ENCODE data around the gene FUT3. TPM values are rescaled to one million over a fixed set of nuclear protein-coding genes. Genes with fewer than 3 reads are reported as not detected.

Gene FUT3
- total and polyA plus RNA-seq, 9 of the 15 experiments (the other 6 are each of a cell fraction or from before 2014, with no cell fraction given): 0.09 TPM; not detected in 8

DNA sequence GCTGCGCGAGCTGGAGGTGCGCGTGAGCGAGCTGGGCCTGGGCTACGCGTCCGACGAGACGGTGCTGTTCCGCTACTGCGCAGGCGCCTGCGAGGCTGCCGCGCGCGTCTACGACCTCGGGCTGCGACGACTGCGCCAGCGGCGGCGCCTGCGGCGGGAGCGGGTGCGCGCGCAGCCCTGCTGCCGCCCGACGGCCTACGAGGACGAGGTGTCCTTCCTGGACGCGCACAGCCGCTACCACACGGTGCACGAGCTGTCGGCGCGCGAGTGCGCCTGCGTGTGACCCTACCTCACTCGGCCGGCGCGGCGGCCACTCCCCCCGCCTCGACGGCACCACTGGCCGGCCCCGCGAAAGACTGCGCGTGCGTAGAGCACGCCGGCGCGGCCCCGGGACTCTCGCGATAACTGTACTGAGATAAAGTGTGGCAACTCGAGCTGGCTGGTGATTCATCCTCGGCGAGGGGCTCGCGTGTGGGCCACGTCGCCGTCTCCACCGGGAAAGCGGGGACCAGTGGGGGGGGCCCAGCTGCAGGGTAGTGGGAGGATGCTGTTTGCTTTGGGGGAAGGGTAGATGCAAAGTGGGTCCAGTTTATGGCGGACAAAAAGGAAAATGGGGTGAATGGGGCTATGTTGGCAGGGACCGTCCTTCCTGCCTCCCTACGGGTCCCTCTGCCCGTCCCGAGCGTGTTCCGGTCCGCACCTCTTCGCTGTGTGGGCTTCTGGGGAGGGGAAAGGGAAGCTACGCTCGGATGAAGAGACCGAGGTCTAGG is 23.2 kb downstream of the FUT3 start (continued):
- peak; percentile 99 for TF ChIP-seq POLR2B (IDR thresholded peaks at IDR 0.05; ENCODE audit: low read depth, partially characterized antibody)
- no peak for TF ChIP-seq ZFPM2 (CRISPR knock-in tag; IDR thresholded peaks at IDR 0.05)
- TF ChIP-seq, protein P1, sequence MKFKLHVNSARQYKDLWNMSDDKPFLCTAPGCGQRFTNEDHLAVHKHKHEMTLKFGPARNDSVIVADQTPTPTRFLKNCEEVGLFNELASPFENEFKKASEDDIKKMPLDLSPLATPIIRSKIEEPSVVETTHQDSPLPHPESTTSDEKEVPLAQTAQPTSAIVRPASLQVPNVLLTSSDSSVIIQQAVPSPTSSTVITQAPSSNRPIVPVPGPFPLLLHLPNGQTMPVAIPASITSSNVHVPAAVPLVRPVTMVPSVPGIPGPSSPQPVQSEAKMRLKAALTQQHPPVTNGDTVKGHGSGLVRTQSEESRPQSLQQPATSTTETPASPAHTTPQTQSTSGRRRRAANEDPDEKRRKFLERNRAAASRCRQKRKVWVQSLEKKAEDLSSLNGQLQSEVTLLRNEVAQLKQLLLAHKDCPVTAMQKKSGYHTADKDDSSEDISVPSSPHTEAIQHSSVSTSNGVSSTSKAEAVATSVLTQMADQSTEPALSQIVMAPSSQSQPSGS (CRISPR knock-in tag; IDR thresholded peaks at IDR 0.05): no peak
- no peak; a peak in 1 of 3 replicates for TF ChIP-seq CBX3 (IDR thresholded peaks at IDR 0.05; ENCODE audit: borderline replicate concordance in 1 of 2, low read length in 2 of 2)
- peak; percentile 79 for TF ChIP-seq CEBPG (CRISPR knock-in tag; IDR thresholded peaks at IDR 0.05)
- peak; percentile 50 to 72; a peak in 3 of 4 replicates for TF ChIP-seq CEBPG (tag; conservative IDR thresholded peaks at IDR 0.05 in 1 of 2, IDR thresholded peaks at IDR 0.05 in 1 of 2)
- no peak for TF ChIP-seq MCM7 (IDR thresholded peaks at IDR 0.05)
- peak; percentile 81 for TF ChIP-seq PCBP1 (IDR thresholded peaks at IDR 0.05; ENCODE audit: low read depth, low read length, poor library complexity, severe bottlenecking)
- no peak for TF ChIP-seq MTF1 (CRISPR knock-in tag; IDR thresholded peaks at IDR 0.05; ENCODE audit: borderline replicate concordance)
- TF ChIP-seq ZNF445 (CRISPR knock-in tag; IDR thresholded peaks at IDR 0.05; ENCODE audit: low read depth): 0 out of 2 replicates have a peak, but pooled peaks have one; percentile 56
- TF ChIP-seq RBM14 (IDR thresholded peaks at IDR 0.05; ENCODE audit: borderline replicate concordance, insufficient read depth, low read depth, low read length): no peak
- no peak for TF ChIP-seq HOXB6 (CRISPR knock-in tag; IDR thresholded peaks at IDR 0.05; ENCODE audit: borderline replicate concordance)
- TF ChIP-seq ZNF696 (CRISPR knock-in tag; conservative IDR thresholded peaks at IDR 0.05): no peak
- no peak for TF ChIP-seq PRMT5 (CRISPR knock-in tag; IDR thresholded peaks at IDR 0.05)
- TF ChIP-seq, protein P2, sequence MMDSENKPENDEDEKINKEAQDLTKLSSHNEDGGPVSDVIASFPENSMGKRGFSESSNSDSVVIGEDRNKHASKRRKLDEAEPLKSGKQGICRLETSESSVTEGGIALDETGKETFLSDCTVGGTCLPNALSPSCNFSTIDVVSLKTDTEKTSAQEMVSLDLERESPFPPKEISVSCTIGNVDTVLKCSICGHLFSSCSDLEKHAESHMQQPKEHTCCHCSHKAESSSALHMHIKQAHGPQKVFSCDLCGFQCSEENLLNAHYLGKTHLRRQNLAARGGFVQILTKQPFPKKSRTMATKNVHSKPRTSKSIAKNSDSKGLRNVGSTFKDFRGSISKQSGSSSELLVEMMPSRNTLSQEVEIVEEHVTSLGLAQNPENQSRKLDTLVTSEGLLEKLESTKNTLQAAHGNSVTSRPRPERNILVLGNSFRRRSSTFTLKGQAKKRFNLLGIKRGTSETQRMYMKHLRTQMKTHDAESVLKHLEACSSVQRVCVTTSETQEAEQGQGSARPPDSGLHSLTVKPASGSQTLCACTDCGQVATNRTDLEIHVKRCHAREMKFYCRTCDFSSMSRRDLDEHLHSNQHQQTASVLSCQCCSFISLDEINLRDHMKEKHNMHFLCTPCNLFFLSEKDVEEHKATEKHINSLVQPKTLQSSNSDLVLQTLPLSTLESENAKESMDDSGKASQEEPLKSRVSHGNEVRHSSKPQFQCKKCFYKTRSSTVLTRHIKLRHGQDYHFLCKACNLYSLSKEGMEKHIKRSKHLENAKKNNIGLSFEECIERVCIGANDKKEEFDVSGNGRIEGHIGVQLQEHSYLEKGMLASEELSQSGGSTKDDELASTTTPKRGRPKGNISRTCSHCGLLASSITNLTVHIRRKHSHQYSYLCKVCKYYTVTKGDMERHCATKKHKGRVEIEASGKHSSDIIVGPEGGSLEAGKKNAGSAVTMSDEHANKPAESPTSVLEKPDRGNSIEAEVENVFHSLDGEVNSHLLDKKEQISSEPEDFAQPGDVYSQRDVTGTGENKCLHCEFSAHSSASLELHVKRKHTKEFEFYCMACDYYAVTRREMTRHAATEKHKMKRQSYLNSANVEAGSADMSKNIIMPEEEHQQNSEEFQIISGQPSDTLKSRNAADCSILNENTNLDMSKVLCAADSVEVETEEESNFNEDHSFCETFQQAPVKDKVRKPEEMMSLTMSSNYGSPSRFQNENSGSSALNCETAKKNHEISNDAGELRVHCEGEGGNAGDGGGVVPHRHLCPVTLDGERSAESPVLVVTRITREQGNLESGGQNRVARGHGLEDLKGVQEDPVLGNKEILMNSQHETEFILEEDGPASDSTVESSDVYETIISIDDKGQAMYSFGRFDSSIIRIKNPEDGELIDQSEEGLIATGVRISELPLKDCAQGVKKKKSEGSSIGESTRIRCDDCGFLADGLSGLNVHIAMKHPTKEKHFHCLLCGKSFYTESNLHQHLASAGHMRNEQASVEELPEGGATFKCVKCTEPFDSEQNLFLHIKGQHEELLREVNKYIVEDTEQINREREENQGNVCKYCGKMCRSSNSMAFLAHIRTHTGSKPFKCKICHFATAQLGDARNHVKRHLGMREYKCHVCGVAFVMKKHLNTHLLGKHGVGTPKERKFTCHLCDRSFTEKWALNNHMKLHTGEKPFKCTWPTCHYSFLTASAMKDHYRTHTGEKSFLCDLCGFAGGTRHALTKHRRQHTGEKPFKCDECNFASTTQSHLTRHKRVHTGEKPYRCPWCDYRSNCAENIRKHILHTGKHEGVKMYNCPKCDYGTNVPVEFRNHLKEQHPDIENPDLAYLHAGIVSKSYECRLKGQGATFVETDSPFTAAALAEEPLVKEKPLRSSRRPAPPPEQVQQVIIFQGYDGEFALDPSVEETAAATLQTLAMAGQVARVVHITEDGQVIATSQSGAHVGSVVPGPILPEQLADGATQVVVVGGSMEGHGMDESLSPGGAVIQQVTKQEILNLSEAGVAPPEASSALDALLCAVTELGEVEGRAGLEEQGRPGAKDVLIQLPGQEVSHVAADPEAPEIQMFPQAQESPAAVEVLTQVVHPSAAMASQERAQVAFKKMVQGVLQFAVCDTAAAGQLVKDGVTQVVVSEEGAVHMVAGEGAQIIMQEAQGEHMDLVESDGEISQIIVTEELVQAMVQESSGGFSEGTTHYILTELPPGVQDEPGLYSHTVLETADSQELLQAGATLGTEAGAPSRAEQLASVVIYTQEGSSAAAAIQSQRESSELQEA (IDR thresholded peaks at IDR 0.05; ENCODE audit: low read depth): no peak
- no peak for TF ChIP-seq RFX1 (IDR thresholded peaks at IDR 0.05)
- peak; percentile 98 for TF ChIP-seq JUND (IDR thresholded peaks at IDR 0.05; ENCODE audit: borderline replicate concordance, low read depth, low read length)
- TF ChIP-seq JUND (tag; IDR thresholded peaks at IDR 0.05; ENCODE audit: borderline replicate concordance, low read depth, low read length): peak; percentile 93; the same call in 2 of the 3 replicates

Measured in K562 (cell line).